Effector CD4-positive, alpha-beta T cell (primary cell): ENCODE data around the gene MAP6.
A peak's percentile ranks its signal among the peaks of the same experiment; 100 is the strongest.

Experiments
- DNase-seq: peaks from one replicate; pipeline ENCODE4 v3.0.0-alpha.2; 2020

The MAP6 gene

GRCh38 chr11:75565916-75566762, 102.7 kb downstream of the MAP6 start:
- DNase-seq = no peak

GRCh38 chr11:75565221-75565814, 103.5 kb downstream of the MAP6 start:
- no peak for DNase-seq

- no peak for DNase-seq
Measured at GRCh38 chr11:75563978-75564552, 104.8 kb downstream of the MAP6 start.

GRCh38 chr11:75563501-75563977, 105.3 kb downstream of the MAP6 start:
- no peak for DNase-seq

GRCh38 chr11:75562836-75563484, 105.9 kb downstream of the MAP6 start:
- no peak for DNase-seq

GRCh38 chr11:75562048-75562835, 106.6 kb downstream of the MAP6 start, which contains the start of gene SERPINH1:
Gene SERPINH1, plus strand, starts transcription at chr11:75562253. Its CDS starts 4,097 bp downstream, at chr11:75566350.
- DNase-seq = peak; percentile 38

- no peak for DNase-seq
Measured at GRCh38 chr11:75561426-75562047, 107.3 kb downstream of the MAP6 start.

GRCh38 chr11:75560644-75561043, 108.2 kb downstream of the MAP6 start:
- DNase-seq = no peak

GRCh38 chr11:75558939-75559843, 109.6 kb downstream of the MAP6 start:
- DNase-seq = no peak

- DNase-seq = no peak
Measured at GRCh38 chr11:75557666-75558494, 111.0 kb downstream of the MAP6 start.

GRCh38 chr11:75556275-75556674, 112.6 kb downstream of the MAP6 start:
- no peak for DNase-seq

GRCh38 chr11:75555079-75555811, 113.6 kb downstream of the MAP6 start:
- DNase-seq = no peak

- DNase-seq = no peak
Measured at GRCh38 chr11:75554258-75555022, 114.4 kb downstream of the MAP6 start.

GRCh38 chr11:75553889-75554257, 115.0 kb downstream of the MAP6 start:
- DNase-seq = no peak

- DNase-seq = no peak
Measured at GRCh38 chr11:75553182-75553581, 115.7 kb downstream of the MAP6 start.

- DNase-seq = no peak
Measured at GRCh38 chr11:75549370-75549958, 119.4 kb downstream of the MAP6 start.

GRCh38 chr11:75548595-75549272, 120.1 kb downstream of the MAP6 start:
- DNase-seq = no peak
